K562 (cell line): Measurements from ENCODE around the gene PARP4. TPM values are rescaled to one million over a fixed set of nuclear protein-coding genes. Genes with fewer than 3 reads are reported as not detected.
A peak's percentile ranks its signal among the peaks of the same experiment; 100 is the strongest.
"Not testable (repeated sequence)": the region's sequence is repeated elsewhere in the genome, so short reads cannot be mapped to it uniquely, and the experiment has no call there.

Experiments
- ATAC-seq: fragments of 200-7000 bp; cut with Tn5 transposase; 3 replicates; pipeline ENCODE4 v1.9.1; 2020; ENCODE audit warnings: moderate library complexity
- BruUV-seq: library from RNA; stranded (reverse); fragments of 400-500 nt; replicated peaks from 2 replicates; lab custom pipeline; 2021; lab: Mats Ljungman, UMichigan
- CTCF ChIA-PET: fragments of 300-600 bp; formaldehyde crosslinking; extraction: SDS; loops from one replicate; lab custom pipeline; 2021; ENCODE audit warnings: low intra/inter-chr PET ratio; lab: Yijun Ruan, JAX
- POLR2A ChIA-PET: fragments of 300-600, 350-650 bp; sonication (Branson Sonifier 250); formaldehyde crosslinking; extraction: SDS; loops from one replicate; lab custom pipeline; 2021; ENCODE audit warnings: antibody characterized with exemption, inconsistent platforms; lab: Yijun Ruan, JAX
- DNase-seq, 4 experiments: peaks; one replicate each; pipeline versions ENCODE4 v3.0.0 to v3.0.0-alpha.2; 2011 to 2018; ENCODE audit warnings: low spot score in 3 of 4, mixed read lengths in 3 of 4; ENCODE audit errors: extremely low read depth in 1 of 4
- FAIRE-seq: peaks from 2 replicates; lab custom pipeline; 2011; peaks lifted over from hg19 to GRCh38; lab: Jason Lieb, UNC
- H2AFZ ChIP-seq: 2 replicates; pipeline ENCODE4 v1.6.0; 2011; ENCODE audit warnings: low read depth, low read length, control low read depth, inconsistent platforms
- H3K27ac ChIP-seq: fragments of 200-600 bp; 3 replicates; pipeline ENCODE4 v1.8.0; 2011; ENCODE audit warnings: low read depth, mild to moderate bottlenecking, control low read depth, inconsistent platforms, low read length, moderate library complexity, mixed read lengths; ENCODE audit errors: extremely low read depth
- H3K27me3 ChIP-seq, 2 experiments: fragments of 300-600 bp in 1 of 2; 2 replicates in 1 of 2; 3 replicates in 1 of 2; pipeline versions ENCODE4 v1.6.0 to v1.8.0; 2011; ENCODE audit warnings: inconsistent platforms in 2 of 2, low read length in 2 of 2, mild to moderate bottlenecking in 1 of 2, mixed read lengths in 1 of 2, moderate library complexity in 1 of 2; ENCODE audit not compliant: control insufficient read depth in 2 of 2, insufficient read depth in 2 of 2
- H3K36me3 ChIP-seq: fragments of 300-600 bp; 3 replicates; pipeline ENCODE4 v1.8.0; 2011; ENCODE audit warnings: mild to moderate bottlenecking, low read length, inconsistent platforms; ENCODE audit not compliant: control insufficient read depth, insufficient read depth
- H3K4me1 ChIP-seq, 2 experiments: fragments of 200-600 bp in 1 of 2; replicated peaks in 1 of 2; 2 replicates in 1 of 2; 3 replicates in 1 of 2; pipeline versions ENCODE4 v1.5.1 to v1.8.0; 2011; ENCODE audit warnings: inconsistent platforms in 2 of 2, low read length in 2 of 2, mild to moderate bottlenecking in 1 of 2, mixed read lengths in 1 of 2, moderate library complexity in 1 of 2; ENCODE audit not compliant: control insufficient read depth in 2 of 2, insufficient read depth in 2 of 2
- H3K4me2 ChIP-seq: 2 replicates; pipeline ENCODE4 v1.6.1; 2011; ENCODE audit warnings: low read length, control low read depth, inconsistent platforms, mixed read lengths; ENCODE audit not compliant: insufficient read depth
- H3K4me3 ChIP-seq: fragments of 200-600 bp; sonication (generic), shearing (Covaris generic); 2 replicates; pipeline ENCODE4 v1.5.1; 2016; ENCODE audit warnings: control low read depth, inconsistent platforms
- H3K79me2 ChIP-seq: fragments of 200-600 bp; 3 replicates; pipeline ENCODE4 v1.8.0; 2011; ENCODE audit warnings: low read length, inconsistent platforms; ENCODE audit not compliant: control insufficient read depth, insufficient read depth
- H3K9ac ChIP-seq, 2 experiments: 2 replicates each; pipeline versions ENCODE4 v1.6.0 to v1.6.1; 2011; ENCODE audit warnings: low read depth in 2 of 2, low read length in 2 of 2, control low read depth in 1 of 2, inconsistent platforms in 1 of 2, mild to moderate bottlenecking in 1 of 2, mixed read lengths in 1 of 2; ENCODE audit not compliant: insufficient read depth in 1 of 2
- H3K9me1 ChIP-seq: one replicate; pipeline ENCODE4 v1.6.0; 2011; ENCODE audit warnings: inconsistent platforms, mild to moderate bottlenecking, low read length, moderate library complexity; ENCODE audit not compliant: control insufficient read depth, insufficient read depth
- H3K9me3 ChIP-seq: replicated peaks from 2 replicates; pipeline ENCODE4 v1.5.1; 2011; ENCODE audit warnings: low read depth, low read length, inconsistent platforms; ENCODE audit not compliant: control insufficient read depth, insufficient read depth
- H4K20me1 ChIP-seq: replicated peaks from 2 replicates; pipeline ENCODE4 v1.6.1; 2011; ENCODE audit warnings: low read length, inconsistent platforms, mixed read lengths; ENCODE audit not compliant: control insufficient read depth, insufficient read depth
- CC2D1A ChIP-seq: fragments of 450-650 bp; IDR thresholded peaks from 2 replicates; pipeline ENCODE4 v1.6.1; 2017; ENCODE audit warnings: mild to moderate bottlenecking
- CSDE1 ChIP-seq, 2 experiments: fragments of 450-650 bp; IDR thresholded peaks; 2 replicates each; pipeline ENCODE4 v1.6.1; 2016; ENCODE audit warnings: mild to moderate bottlenecking in 1 of 2
- FOXJ3 ChIP-seq: sonication (generic); formaldehyde crosslinking; IDR thresholded peaks from 2 replicates; pipeline ENCODE4 v1.4.0; 2020; ENCODE audit warnings: mild to moderate bottlenecking, missing genetic modification reagents
- HNRNPH1 ChIP-seq: fragments of 200-400 bp; formaldehyde crosslinking; optimal IDR thresholded peaks from 2 replicates; pipeline ENCODE3; 2017; ENCODE audit warnings: low read depth, mild to moderate bottlenecking, low read length, moderate library complexity
- KAT8 ChIP-seq: fragments of 450-650 bp; IDR thresholded peaks from 2 replicates; pipeline ENCODE4 v1.6.1; 2016; ENCODE audit warnings: low read depth, mild to moderate bottlenecking
- RNF219 ChIP-seq: fragments of 250-450 bp; sonication (Bioruptor Pico); IDR thresholded peaks from 2 replicates; pipeline ENCODE4 v1.5.0; 2022; ENCODE audit warnings: mild to moderate bottlenecking
- ZNF740 ChIP-seq, 3 experiments: fragments of 200-800 bp in 1 of 3; sonication (Bioruptor generic) in 1 of 3; sonication (generic) in 1 of 3; formaldehyde crosslinking in 1 of 3; IDR thresholded peaks; 2 replicates each; pipeline versions ENCODE4 v1.6.1 to v1.8.0; 2016 to 2022; ENCODE audit warnings: mild to moderate bottlenecking in 2 of 3, missing compliant biosample characterization in 2 of 3, missing genetic modification characterization in 2 of 3, missing genetic modification reagents in 1 of 3
- ZSCAN29 ChIP-seq: fragments of 450-650 bp; IDR thresholded peaks from 2 replicates; pipeline ENCODE4 v1.6.1; 2017
- WGBS: fragments of 100-300 bp; shearing (Covaris generic); methylation state at CpG from one replicate; pipeline ENCODE4 v1.1.6; 2016; ENCODE audit warnings: low coverage, mixed read lengths; ENCODE audit not compliant: insufficient coverage; ENCODE audit errors: missing lambda C conversion rate; 5-methylcytosine and 5-hydroxymethylcytosine counted together
- in situ Hi-C: fragments of 300-500 bp; cut with MboI; formaldehyde crosslinking; loops from 4 replicates; pipeline ENCODE4 v1.15.0; 2018; ENCODE audit warnings: inconsistent platforms, mixed read lengths
- intact Hi-C: fragments of 100-400 bp; cut with micrococcal nuclease; formaldehyde crosslinking; loops from 2 replicates; pipeline ENCODE4 v1.14.2; 2022
- polyA plus RNA-seq, 8 experiments: library from polyadenylated mRNA; depleted of rRNA in 4 of 8; stranded (reverse) in 5 of 8; unstranded in 3 of 8; fragments of >200 nt; fragmentation: Nextera tagmentation in 2 of 8; fragmentation: Illumina TruSeq in 1 of 8; extraction: Ambion mirVana in 2 of 8; extraction: Trizol in 1 of 8; gene quantifications; 2 replicates each; pipeline versions ENCODE4 v1.2.1 to v1.2.3, GENCODE V29; 2011 to 2014; ENCODE audit warnings: inconsistent platforms in 1 of 8, missing spikeins in 1 of 8
- total RNA-seq, 7 experiments: library from RNA; depleted of rRNA in 6 of 7; stranded (reverse); fragments of >200 nt in 6 of 7; fragmentation: Illumina TruSeq in 2 of 7; extraction: Trizol in 2 of 7; gene quantifications; 2 replicates each; pipeline versions ENCODE4 v1.2.1 to v1.2.3, GENCODE V29; 2011 to 2021; ENCODE audit warnings: low replicate concordance in 1 of 7

The PARP4 gene
- total and polyA plus RNA-seq, 9 of the 15 experiments (the other 6 are each of a cell fraction or from before 2014, with no cell fraction given) = 6.3 to 26.3 (median 18.8) TPM

- TSS peak; percentile 46 for BruUV-seq
- FAIRE-seq, in situ Hi-C loops, H3K9me1 ChIP-seq, ATAC-seq, H4K20me1 ChIP-seq, H3K9me3 ChIP-seq, CTCF ChIA-PET, H2AFZ ChIP-seq, H3K36me3 ChIP-seq, H3K27me3 ChIP-seq, H3K27ac ChIP-seq, H3K4me3 ChIP-seq, intact Hi-C loops, H3K79me2 ChIP-seq, DNase-seq, H3K4me2 ChIP-seq, H3K9ac ChIP-seq, H3K4me1 ChIP-seq: not testable (repeated sequence)
- POLR2A ChIA-PET = interaction anchor here (0.6 kb wide), 1 partner anchor 1140 kb away, joined by 3 read pairs; no protein-coding TSS in a partner anchor
- 8% methylated on average over 5 of the region's 15 CpGs for WGBS
These were observed 47.0 kb upstream of the PARP4 start for GRCh38 chr13:24559431-24560218.

- ATAC-seq (no peak), DNase-seq (no peak), FAIRE-seq (no peak)
- in situ Hi-C loops (no loop called here), intact Hi-C loops (no loop called here)
- H2AFZ ChIP-seq = no peak overlapping the region
- no peaks in the 10 kb centered on the region for H3K9me3 ChIP-seq
- no peak overlapping the region for H3K4me2 ChIP-seq
- H3K9me1 ChIP-seq = no peaks in the 10 kb centered on the region
- no peaks in the 10 kb centered on the region for H3K79me2 ChIP-seq
- H3K27ac ChIP-seq = no peak overlapping the region
- H4K20me1 ChIP-seq = no peaks in the 10 kb centered on the region
- no peak overlapping the region for H3K4me3 ChIP-seq
- no TSS peak for BruUV-seq
- no peaks in the 10 kb centered on the region for H3K27me3 ChIP-seq
- no peak overlapping the region for H3K9ac ChIP-seq
- H3K36me3 ChIP-seq = no peaks in the 10 kb centered on the region
- 0% methylated on average over 5 of the region's 5 CpGs for WGBS
- ChIA-PET POLR2A (no interaction called here), CTCF (no interaction called here)
- H3K4me1 ChIP-seq = no peaks in the 10 kb centered on the region; a peak in 1 of 5 replicates
- no peak for TF ChIP-seq KAT8
- TF ChIP-seq ZSCAN29 = no peak
- no peak for TF ChIP-seq CC2D1A
- TF ChIP-seq HNRNPH1 = no peak
- no peak for TF ChIP-seq RNF219 (CRISPR knock-in tag)
- no peak for TF ChIP-seq CSDE1 (IDR thresholded peaks at IDR 0.05)
- no peak for TF ChIP-seq FOXJ3 (CRISPR knock-in tag)
- no peak for TF ChIP-seq ZNF740 (CRISPR knock-in tag; IDR thresholded peaks at IDR 0.05)
- TF ChIP-seq ZNF740 (tag; IDR thresholded peaks at IDR 0.05) = no peak
These were observed 44.5 kb upstream of the PARP4 start for GRCh38 chr13:24557081-24557480.
